ENCODE data around the gene CYFIP1. TPM values are rescaled to one million over a fixed set of nuclear protein-coding genes. Genes with fewer than 3 reads are reported as not detected.

CYFIP1 gene
- total RNA-seq, 1 experiment from 2014 or later = 79.2 TPM

GRCh38 chr15:23003736-23004135, 23.6 kb upstream of the CYFIP1 start (continued):
- TF ChIP-seq RELA (CRISPR knock-in tag; IDR thresholded peaks at IDR 0.05; ENCODE audit: borderline replicate concordance) = no peak
- no peak for TF ChIP-seq ZNF317 (CRISPR knock-in tag; IDR thresholded peaks at IDR 0.05; ENCODE audit: borderline replicate concordance, low read depth)
- no peak for TF ChIP-seq CREM (CRISPR knock-in tag; IDR thresholded peaks at IDR 0.05)

GRCh38 chr15:23002920-23003319, 22.8 kb upstream of the CYFIP1 start:
- Mint-ChIP-seq H3K9me3 (no peaks in the 10 kb centered on the region), H3K27ac (no peak overlapping the region), H3K27me3 (ENCODE audit: low read depth) (no peaks in the 10 kb centered on the region), H3K4me1 (no peaks in the 10 kb centered on the region), H3K4me3 (no peak overlapping the region), H3K36me3 (peaks cover 58% of the 10 kb centered on the region)
- CTCF ChIA-PET = no interaction called here
- TF ChIP-seq NFE2L1 (CRISPR knock-in tag; IDR thresholded peaks at IDR 0.05) (no peak), ZNF219 (CRISPR knock-in tag; IDR thresholded peaks at IDR 0.05; ENCODE audit: borderline replicate concordance) (no peak), PRRX2 (CRISPR knock-in tag; IDR thresholded peaks at IDR 0.05) (no peak), TP53 (CRISPR knock-in tag; IDR thresholded peaks at IDR 0.05) (no peak), TEAD1 (CRISPR knock-in tag; IDR thresholded peaks at IDR 0.05) (no peak)
- DNase-seq (ENCODE audit: low spot score) (no peak), ATAC-seq (no peak)
- POLR2A ChIA-PET = no interaction called here

GRCh38 chr15:22995795-22996194, 15.6 kb upstream of the CYFIP1 start:
- Mint-ChIP-seq H3K36me3 (peaks cover 16% of the 10 kb centered on the region), H3K9me3 (no peaks in the 10 kb centered on the region), H3K27ac (no peak overlapping the region), H3K4me3 (no peak overlapping the region), H3K4me1 (no peaks in the 10 kb centered on the region), H3K27me3 (ENCODE audit: low read depth) (no peaks in the 10 kb centered on the region)
- ATAC-seq (no peak), DNase-seq (ENCODE audit: low spot score) (no peak)
- TF ChIP-seq TCF7 (CRISPR knock-in tag; IDR thresholded peaks at IDR 0.05; ENCODE audit: low read depth) (no peak), JAZF1 (CRISPR knock-in tag; IDR thresholded peaks at IDR 0.05) (no peak), ZNF416 (CRISPR knock-in tag; IDR thresholded peaks at IDR 0.05) (no peak), CREM (CRISPR knock-in tag; IDR thresholded peaks at IDR 0.05) (no peak), SMAD3 (CRISPR knock-in tag; IDR thresholded peaks at IDR 0.05; ENCODE audit: borderline replicate concordance) (no peak), E2F5 (CRISPR knock-in tag; IDR thresholded peaks at IDR 0.05) (no peak), ZNF232 (CRISPR knock-in tag; IDR thresholded peaks at IDR 0.05) (no peak)
- CTCF ChIA-PET = no interaction called here
- POLR2A ChIA-PET = no interaction called here

GRCh38 chr15:22992024-22992326, 11.8 kb upstream of the CYFIP1 start:
- no peaks in the 10 kb centered on the region for H3K9me3 Mint-ChIP-seq
- H3K27ac Mint-ChIP-seq = no peak overlapping the region
- ATAC-seq (no peak), DNase-seq (ENCODE audit: low spot score) (no peak)
- ChIA-PET CTCF (no interaction called here), POLR2A (no interaction called here)
- no peaks in the 10 kb centered on the region for H3K27me3 Mint-ChIP-seq (ENCODE audit: low read depth)
- H3K36me3 Mint-ChIP-seq = peaks cover 9% of the 10 kb centered on the region; the same call in 1 of the 2 replicates
- no peaks in the 10 kb centered on the region for H3K4me1 Mint-ChIP-seq
- H3K4me3 Mint-ChIP-seq = no peak overlapping the region
- no peak for TF ChIP-seq SMAD4 (CRISPR knock-in tag; IDR thresholded peaks at IDR 0.05)
- no peak for TF ChIP-seq SP1 (CRISPR knock-in tag; conservative IDR thresholded peaks at IDR 0.05)
- TF ChIP-seq IRF1 (CRISPR knock-in tag; IDR thresholded peaks at IDR 0.05) = no peak
- no peak for TF ChIP-seq NFE2L1 (CRISPR knock-in tag; IDR thresholded peaks at IDR 0.05)
- TF ChIP-seq FOXJ3 (CRISPR knock-in tag; IDR thresholded peaks at IDR 0.05; ENCODE audit: borderline replicate concordance) = no peak
- no peak for TF ChIP-seq CDX4 (CRISPR knock-in tag; IDR thresholded peaks at IDR 0.05; ENCODE audit: borderline replicate concordance)
- TF ChIP-seq CBFB (CRISPR knock-in tag; IDR thresholded peaks at IDR 0.05; ENCODE audit: low read depth) = no peak
- no peak for TF ChIP-seq MAX (CRISPR knock-in tag; IDR thresholded peaks at IDR 0.05)
- no peak for TF ChIP-seq NFATC4 (CRISPR knock-in tag; IDR thresholded peaks at IDR 0.05)
- TF ChIP-seq ATF3 (CRISPR knock-in tag; conservative IDR thresholded peaks at IDR 0.05) = no peak
- TF ChIP-seq IRF2 (CRISPR knock-in tag; IDR thresholded peaks at IDR 0.05; ENCODE audit: borderline replicate concordance, low read depth) = no peak
- no peak for TF ChIP-seq EMX1 (CRISPR knock-in tag; IDR thresholded peaks at IDR 0.05)
- no peak for TF ChIP-seq PRRX2 (CRISPR knock-in tag; IDR thresholded peaks at IDR 0.05)
- no peak for TF ChIP-seq NR1H2 (CRISPR knock-in tag; IDR thresholded peaks at IDR 0.05)
- TF ChIP-seq ZSCAN18 (CRISPR knock-in tag; IDR thresholded peaks at IDR 0.05) = no peak
- no peak for TF ChIP-seq E2F5 (CRISPR knock-in tag; IDR thresholded peaks at IDR 0.05)

Measured in WTC11 (cell line).